ENCODE data around the gene CHIC2. TPM values are rescaled to one million over a fixed set of nuclear protein-coding genes. Genes with fewer than 3 reads are reported as not detected.
A peak's percentile ranks its signal among the peaks of the same experiment; 100 is the strongest.

CHIC2 gene
- total RNA-seq, 1 experiment from 2014 or later, result 52.3 TPM

DNA sequence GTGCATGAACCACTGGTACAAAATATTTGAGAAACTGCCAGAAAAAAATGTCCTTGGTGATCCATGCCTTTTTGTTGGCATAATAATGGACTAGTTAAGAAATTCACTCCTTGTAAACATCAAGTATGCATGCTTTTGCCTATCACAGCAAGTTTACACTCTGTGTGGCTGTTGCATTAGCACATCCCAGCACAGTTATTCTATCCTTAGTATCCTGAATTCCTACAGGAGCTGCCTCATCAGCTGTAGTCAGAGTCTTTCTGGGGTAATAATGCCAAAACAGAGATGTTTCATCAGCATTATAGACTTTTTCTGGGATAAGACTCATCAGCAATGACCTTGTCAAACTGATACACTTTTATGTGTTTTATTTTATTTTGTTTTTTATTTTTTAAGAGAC is 82.8 kb downstream of the CHIC2 start:
- Histone ChIP-seq H2AFZ (ENCODE audit: low read length) (no peak overlapping the region), H3K9me3 (ENCODE audit: low read length) (no peaks in the 10 kb centered on the region), H3K4me1 (ENCODE audit: insufficient read depth, low read length) (no peaks in the 10 kb centered on the region), H3K9ac (ENCODE audit: low read length) (no peak overlapping the region), H4K20me1 (ENCODE audit: low read length) (no peaks in the 10 kb centered on the region), H3K4me2 (ENCODE audit: low read length) (no peak overlapping the region), H3K27me3 (ENCODE audit: low read length) (no peaks in the 10 kb centered on the region), H3K9me2 (replicated peaks; ENCODE audit: low read length) (no peaks in the 10 kb centered on the region), H3K27ac (ENCODE audit: low read length) (no peak overlapping the region), H3K36me3 (ENCODE audit: low read depth, low read length) (no peaks in the 10 kb centered on the region), H3K79me2 (ENCODE audit: low read length) (no peaks in the 10 kb centered on the region), H3K4me3 (ENCODE audit: low read length) (no peak overlapping the region), H3F3A (ENCODE audit: low read length, unreplicated experiment) (no peaks in the 10 kb centered on the region)
- no peak for DNase-seq
- intact Hi-C loops (cut with micrococcal nuclease), result no loop called here
- ChIA-PET CTCF (no interaction called here), POLR2A (ENCODE audit: unreplicated experiment) (no interaction called here)
- BruUV-seq (replicated peaks), result no TSS peak
- TF ChIP-seq EZH2phosphoT487 (IDR thresholded peaks at IDR 0.05; ENCODE audit: borderline replicate concordance, low read length), result no peak
- no peak for TF ChIP-seq EZH2 (IDR thresholded peaks at IDR 0.05; ENCODE audit: low read length, unreplicated experiment)
- TF ChIP-seq, protein P1, sequence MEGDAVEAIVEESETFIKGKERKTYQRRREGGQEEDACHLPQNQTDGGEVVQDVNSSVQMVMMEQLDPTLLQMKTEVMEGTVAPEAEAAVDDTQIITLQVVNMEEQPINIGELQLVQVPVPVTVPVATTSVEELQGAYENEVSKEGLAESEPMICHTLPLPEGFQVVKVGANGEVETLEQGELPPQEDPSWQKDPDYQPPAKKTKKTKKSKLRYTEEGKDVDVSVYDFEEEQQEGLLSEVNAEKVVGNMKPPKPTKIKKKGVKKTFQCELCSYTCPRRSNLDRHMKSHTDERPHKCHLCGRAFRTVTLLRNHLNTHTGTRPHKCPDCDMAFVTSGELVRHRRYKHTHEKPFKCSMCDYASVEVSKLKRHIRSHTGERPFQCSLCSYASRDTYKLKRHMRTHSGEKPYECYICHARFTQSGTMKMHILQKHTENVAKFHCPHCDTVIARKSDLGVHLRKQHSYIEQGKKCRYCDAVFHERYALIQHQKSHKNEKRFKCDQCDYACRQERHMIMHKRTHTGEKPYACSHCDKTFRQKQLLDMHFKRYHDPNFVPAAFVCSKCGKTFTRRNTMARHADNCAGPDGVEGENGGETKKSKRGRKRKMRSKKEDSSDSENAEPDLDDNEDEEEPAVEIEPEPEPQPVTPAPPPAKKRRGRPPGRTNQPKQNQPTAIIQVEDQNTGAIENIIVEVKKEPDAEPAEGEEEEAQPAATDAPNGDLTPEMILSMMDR (conservative IDR thresholded peaks at IDR 0.05; ENCODE audit: low read depth, low read length), result no peak
- ATAC-seq, result peak; percentile 25; the same call in 1 of the 2 replicates

- H3K27ac ChIP-seq (ENCODE audit: low read length), result no peak overlapping the region
- no peak for DNase-seq
- H3K9me3 ChIP-seq (ENCODE audit: low read length), result no peaks in the 10 kb centered on the region
- intact Hi-C loops (cut with micrococcal nuclease), result no loop called here
- no peak overlapping the region for H2AFZ ChIP-seq (ENCODE audit: low read length)
- no peak overlapping the region for H3K4me3 ChIP-seq (ENCODE audit: low read length)
- no peaks in the 10 kb centered on the region for H4K20me1 ChIP-seq (ENCODE audit: low read length)
- no peaks in the 10 kb centered on the region for H3K79me2 ChIP-seq (ENCODE audit: low read length)
- ChIA-PET CTCF (no interaction called here), POLR2A (ENCODE audit: unreplicated experiment) (no interaction called here)
- H3K9ac ChIP-seq (ENCODE audit: low read length), result no peak overlapping the region
- no peak for TF ChIP-seq EZH2 (IDR thresholded peaks at IDR 0.05; ENCODE audit: low read length, unreplicated experiment)
- TF ChIP-seq, protein P1 (conservative IDR thresholded peaks at IDR 0.05; ENCODE audit: low read depth, low read length), result no peak
- H3K36me3 ChIP-seq (ENCODE audit: low read depth, low read length), result no peaks in the 10 kb centered on the region
- peak; percentile 14; the same call in 1 of the 2 replicates for ATAC-seq
- no peak overlapping the region for H3K4me2 ChIP-seq (ENCODE audit: low read length)
- H3K27me3 ChIP-seq (ENCODE audit: low read length), result no peaks in the 10 kb centered on the region
- H3K9me2 ChIP-seq (replicated peaks; ENCODE audit: low read length), result no peaks in the 10 kb centered on the region
- H3F3A ChIP-seq (ENCODE audit: low read length, unreplicated experiment), result no peaks in the 10 kb centered on the region
- no TSS peak for BruUV-seq (replicated peaks)
- no peaks in the 10 kb centered on the region for H3K4me1 ChIP-seq (ENCODE audit: insufficient read depth, low read length)
These were observed 83.3 kb downstream of the CHIC2 start for GRCh38 chr4:53981066-53981465.

DNA sequence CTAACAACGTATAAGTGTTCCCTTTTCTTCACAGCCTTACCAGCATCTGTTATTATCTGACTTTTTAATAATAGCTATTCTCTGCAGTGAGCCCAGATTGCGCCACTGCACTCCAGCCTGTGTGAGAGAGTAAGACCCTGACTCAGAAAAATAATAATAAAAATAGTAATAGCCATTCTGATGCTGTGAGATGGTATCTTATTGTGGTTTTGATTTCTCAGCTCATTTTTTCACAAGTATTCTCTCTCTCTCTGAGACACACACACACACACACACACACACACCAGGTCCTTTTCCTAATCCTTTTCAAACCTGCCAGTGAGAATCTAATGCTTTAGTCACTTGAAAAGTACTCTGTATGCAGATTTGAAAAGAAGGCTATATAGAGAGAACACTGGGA is 89.8 kb downstream of the CHIC2 start:
- no peak overlapping the region for H3K4me3 ChIP-seq (ENCODE audit: low read length)
- H3K9me2 ChIP-seq (replicated peaks; ENCODE audit: low read length), result no peaks in the 10 kb centered on the region
- H3K4me2 ChIP-seq (ENCODE audit: low read length), result no peak overlapping the region
- H3F3A ChIP-seq (ENCODE audit: low read length, unreplicated experiment), result no peaks in the 10 kb centered on the region
- CTCF ChIA-PET, result no interaction called here
- DNase-seq, result no peak
- no peak overlapping the region for H3K27ac ChIP-seq (ENCODE audit: low read length)
- no peak overlapping the region for H3K9ac ChIP-seq (ENCODE audit: low read length)
- no peaks in the 10 kb centered on the region for H3K4me1 ChIP-seq (ENCODE audit: insufficient read depth, low read length)
- ATAC-seq, result no peak
- no peaks in the 10 kb centered on the region for H4K20me1 ChIP-seq (ENCODE audit: low read length)
- H3K9me3 ChIP-seq (ENCODE audit: low read length), result no peaks in the 10 kb centered on the region
- TF ChIP-seq EZH2 (IDR thresholded peaks at IDR 0.05; ENCODE audit: low read length, unreplicated experiment) (no peak), EZH2phosphoT487 (IDR thresholded peaks at IDR 0.05; ENCODE audit: borderline replicate concordance, low read length) (no peak)
- TF ChIP-seq, protein P1 (conservative IDR thresholded peaks at IDR 0.05; ENCODE audit: low read depth, low read length), result no peak
- no peak overlapping the region for H2AFZ ChIP-seq (ENCODE audit: low read length)
- H3K27me3 ChIP-seq (ENCODE audit: low read length), result no peaks in the 10 kb centered on the region
- no TSS peak for BruUV-seq (replicated peaks)
- intact Hi-C loops (cut with micrococcal nuclease), result no loop called here
- POLR2A ChIA-PET (ENCODE audit: unreplicated experiment), result no interaction called here
- no peaks in the 10 kb centered on the region for H3K36me3 ChIP-seq (ENCODE audit: low read depth, low read length)
- no peaks in the 10 kb centered on the region for H3K79me2 ChIP-seq (ENCODE audit: low read length)

All from PC-3 (cell line).